Dendritic cell treated with granulocyte-macrophage colony-stimulating factor and Interleukin-4, amounts not matched to agents 40 ng/mL and 50 ng/mL, for 4 days (primary cell): Measurements from ENCODE around the gene GAS5.
"Not testable (repeated sequence)": the region's sequence is repeated elsewhere in the genome, so short reads cannot be mapped to it uniquely, and the experiment has no call there.

ENCODE experiments used
- H3K27ac Mint-ChIP-seq: one replicate; pipeline ENCODE4 v1.8.0; 2022; ENCODE audit warnings: mild to moderate bottlenecking, mixed read lengths
- H3K27me3 Mint-ChIP-seq: one replicate; pipeline ENCODE4 v1.8.0; 2022; ENCODE audit warnings: mild to moderate bottlenecking, mixed read lengths
- H3K36me3 Mint-ChIP-seq: one replicate; pipeline ENCODE4 v1.8.0; 2022; ENCODE audit warnings: low read depth, mixed read lengths
- H3K4me1 Mint-ChIP-seq: one replicate; pipeline ENCODE4 v1.8.0; 2022; ENCODE audit warnings: low read depth, mixed read lengths
- H3K4me3 Mint-ChIP-seq: one replicate; pipeline ENCODE4 v1.8.0; 2022; ENCODE audit warnings: mild to moderate bottlenecking, moderate library complexity, mixed read lengths
- H3K9me3 Mint-ChIP-seq: one replicate; pipeline ENCODE4 v1.8.0; 2022; ENCODE audit warnings: mixed read lengths
- intact Hi-C: fragments of 100-400 bp; cut with micrococcal nuclease; formaldehyde crosslinking; loops from one replicate; pipeline ENCODE4 v1.15.0; 2022

The GAS5 gene

GRCh38 chr1:173886746-173887611 is 19.2 kb upstream of the GAS5 start:
- Mint-ChIP-seq H3K27me3 (no peaks in the 10 kb centered on the region), H3K9me3 (no peaks in the 10 kb centered on the region), H3K4me1 (no peaks in the 10 kb centered on the region), H3K4me3 (no peak overlapping the region), H3K27ac (no peak overlapping the region), H3K36me3 (peaks cover 27% of the 10 kb centered on the region)
- intact Hi-C loops: no loop called here

GRCh38 chr1:173884701-173885100 is 16.9 kb upstream of the GAS5 start:
- intact Hi-C loops: no loop called here
- Mint-ChIP-seq H3K4me1 (no peaks in the 10 kb centered on the region), H3K4me3 (no peak overlapping the region), H3K27ac (no peak overlapping the region), H3K27me3 (no peaks in the 10 kb centered on the region), H3K9me3 (no peaks in the 10 kb centered on the region), H3K36me3 (peaks cover 26% of the 10 kb centered on the region)

- H3K4me3 Mint-ChIP-seq: not testable (repeated sequence)
Measured at GRCh38 chr1:173881117-173881516, 13.3 kb upstream of the GAS5 start.

GRCh38 chr1:173878251-173878650 is 10.5 kb upstream of the GAS5 start:
- Mint-ChIP-seq H3K9me3 (no peaks in the 10 kb centered on the region), H3K4me3 (no peak overlapping the region), H3K4me1 (peaks cover 4% of the 10 kb centered on the region), H3K27ac (no peak overlapping the region), H3K36me3 (peaks cover 60% of the 10 kb centered on the region), H3K27me3 (no peaks in the 10 kb centered on the region)
- intact Hi-C loops: no loop called here

More at GRCh38 chr1:173881117-173881516, 13.3 kb upstream of the GAS5 start:
- peaks cover 44% of the 10 kb centered on the region for H3K36me3 Mint-ChIP-seq
- H3K27ac Mint-ChIP-seq, intact Hi-C loops, H3K9me3 Mint-ChIP-seq, H3K4me1 Mint-ChIP-seq, H3K27me3 Mint-ChIP-seq: not testable (repeated sequence)

GRCh38 chr1:173876732-173877131 is 8.9 kb upstream of the GAS5 start:
- H3K36me3 Mint-ChIP-seq: peaks cover 72% of the 10 kb centered on the region
- intact Hi-C loops: no loop called here

GRCh38 chr1:173871500-173871899 is 3.7 kb upstream of the GAS5 start:
- no peaks in the 10 kb centered on the region for H3K27me3 Mint-ChIP-seq
- intact Hi-C loops: no loop called here
- no peaks in the 10 kb centered on the region for H3K9me3 Mint-ChIP-seq
- H3K4me1 Mint-ChIP-seq: peaks cover 31% of the 10 kb centered on the region
- peaks cover 74% of the 10 kb centered on the region for H3K36me3 Mint-ChIP-seq
- H3K27ac Mint-ChIP-seq: no peak overlapping the region
- no peak overlapping the region for H3K4me3 Mint-ChIP-seq

More at GRCh38 chr1:173876732-173877131, 8.9 kb upstream of the GAS5 start:
- H3K9me3 Mint-ChIP-seq: no peaks in the 10 kb centered on the region
- peaks cover 5% of the 10 kb centered on the region for H3K4me1 Mint-ChIP-seq
- no peak overlapping the region for H3K27ac Mint-ChIP-seq
- H3K27me3 Mint-ChIP-seq: no peaks in the 10 kb centered on the region
- no peak overlapping the region for H3K4me3 Mint-ChIP-seq

GRCh38 chr1:173871091-173871490 is 3.3 kb upstream of the GAS5 start:
- Mint-ChIP-seq H3K4me3 (no peak overlapping the region), H3K27ac (no peak overlapping the region), H3K27me3 (no peaks in the 10 kb centered on the region), H3K36me3 (peaks cover 74% of the 10 kb centered on the region), H3K4me1 (peaks cover 35% of the 10 kb centered on the region), H3K9me3 (no peaks in the 10 kb centered on the region)
- intact Hi-C loops: no loop called here

- peaks cover 41% of the 10 kb centered on the region for H3K4me1 Mint-ChIP-seq
- H3K9me3 Mint-ChIP-seq: no peaks in the 10 kb centered on the region
- no peaks in the 10 kb centered on the region for H3K27me3 Mint-ChIP-seq
- H3K36me3 Mint-ChIP-seq: peaks cover 74% of the 10 kb centered on the region
- intact Hi-C loops: no loop called here
- no peak overlapping the region for H3K4me3 Mint-ChIP-seq
- H3K27ac Mint-ChIP-seq: no peak overlapping the region
Measured at GRCh38 chr1:173870252-173871075, 2.7 kb upstream of the GAS5 start.

GRCh38 chr1:173869021-173869359 is 1.2 kb upstream of the GAS5 start:
- Mint-ChIP-seq H3K36me3 (peaks cover 78% of the 10 kb centered on the region), H3K27me3 (no peaks in the 10 kb centered on the region), H3K4me3 (peak overlapping the region; percentile 98), H3K9me3 (no peaks in the 10 kb centered on the region), H3K27ac (peak overlapping the region; percentile 91), H3K4me1 (peaks cover 55% of the 10 kb centered on the region)
- intact Hi-C loops: loop anchor here (2.0 to 5.0 kb wide), 3 partner anchors 292 to 1427 kb away; partner anchors contain the start of genes PIGC and PRDX6

- peak within 1 kb of the TSS; percentile 91 for H3K27ac Mint-ChIP-seq
- intact Hi-C loops: loop anchor here (1.0 to 5.0 kb wide), 4 partner anchors 44 to 1426 kb away; partner anchors contain the start of genes CENPL, DARS2, PIGC and PRDX6
- no peaks in the 10 kb centered on the region for H3K9me3 Mint-ChIP-seq
- H3K36me3 Mint-ChIP-seq: peaks cover 78% of the 10 kb centered on the region
- H3K4me1 Mint-ChIP-seq: peaks cover 53% of the 10 kb centered on the region
- no peaks in the 10 kb centered on the region for H3K27me3 Mint-ChIP-seq
- peak within 1 kb of the TSS; percentile 98 for H3K4me3 Mint-ChIP-seq
Measured at GRCh38 chr1:173868266-173869020, 654 bp upstream of the GAS5 start, which contains the start of gene ZBTB37. ZBTB37 (plus strand) TSS chr1:173868380; CDS start chr1:173870226, 1,846 bp downstream.

GRCh38 chr1:173867141-173867752 is 542 bp downstream of the GAS5 start:
- intact Hi-C loops: loop anchor here (5.0 kb wide), 1 partner anchor 1425 kb away; the partner anchor contains the start of gene PIGC
- Mint-ChIP-seq H3K27ac (peak overlapping the region; percentile 91), H3K36me3 (peaks cover 79% of the 10 kb centered on the region), H3K9me3 (no peaks in the 10 kb centered on the region), H3K4me1 (peaks cover 50% of the 10 kb centered on the region), H3K27me3 (no peaks in the 10 kb centered on the region), H3K4me3 (peak overlapping the region; percentile 98)

- H3K9me3 Mint-ChIP-seq: no peaks in the 10 kb centered on the region
Measured at GRCh38 chr1:173866413-173867115, 1.2 kb downstream of the GAS5 start.

More at GRCh38 chr1:173866413-173867115, 1.2 kb downstream of the GAS5 start:
- Mint-ChIP-seq H3K4me1 (peaks cover 49% of the 10 kb centered on the region), H3K27ac (peak overlapping the region; percentile 91), H3K4me3 (peak overlapping the region; percentile 98), H3K27me3 (no peaks in the 10 kb centered on the region), H3K36me3 (peaks cover 83% of the 10 kb centered on the region)
- intact Hi-C loops: loop anchor here (5.0 kb wide), 1 partner anchor 1424 kb away; the partner anchor contains the start of gene PIGC
